Measurements from ENCODE around the gene BCAR1. TPM values are rescaled to one million over a fixed set of nuclear protein-coding genes. Genes with fewer than 3 reads are reported as not detected.
A peak's percentile ranks its signal among the peaks of the same experiment; 100 is the strongest.

BCAR1 gene
- total RNA-seq, 1 donor from 2014 or later = 81.8 TPM

GRCh38 chr16:75204410-75204758, 47.0 kb downstream of the BCAR1 start:
- no peak for DNase-seq (ENCODE audit: low spot score)

GRCh38 chr16:75203667-75204409, 47.6 kb downstream of the BCAR1 start:
- DNase-seq (ENCODE audit: low spot score) = no peak

GRCh38 chr16:75203096-75203495, 48.3 kb downstream of the BCAR1 start:
- no peak for DNase-seq (ENCODE audit: low spot score)

GRCh38 chr16:75202069-75202590, 49.3 kb downstream of the BCAR1 start:
- no peak for DNase-seq (ENCODE audit: low spot score)

GRCh38 chr16:75198135-75198600, 53.3 kb downstream of the BCAR1 start:
- DNase-seq (ENCODE audit: low spot score) = no peak

GRCh38 chr16:75197522-75198134, 53.8 kb downstream of the BCAR1 start:
- no peak for DNase-seq (ENCODE audit: low spot score)

- DNase-seq (ENCODE audit: low spot score) = no peak
Measured at GRCh38 chr16:75196836-75197235, 54.6 kb downstream of the BCAR1 start.

- DNase-seq (ENCODE audit: low spot score) = peak; percentile 27
Measured at GRCh38 chr16:75195811-75196790, 55.3 kb downstream of the BCAR1 start.

GRCh38 chr16:75193730-75194444, 57.5 kb downstream of the BCAR1 start:
- peak; percentile 31 for DNase-seq (ENCODE audit: low spot score)

GRCh38 chr16:75193265-75193650, 58.2 kb downstream of the BCAR1 start:
- DNase-seq (ENCODE audit: low spot score) = peak; percentile 10

- peak; percentile 32 for DNase-seq (ENCODE audit: low spot score)
Measured at GRCh38 chr16:75192606-75193264, 58.7 kb downstream of the BCAR1 start.

- peak; percentile 32 for DNase-seq (ENCODE audit: low spot score)
Measured at GRCh38 chr16:75189638-75190245, 61.7 kb downstream of the BCAR1 start.

- DNase-seq (ENCODE audit: low spot score) = peak; percentile 44
Measured at GRCh38 chr16:75188832-75189477, 62.5 kb downstream of the BCAR1 start.

GRCh38 chr16:75181630-75182029, 69.8 kb downstream of the BCAR1 start:
- no peak for DNase-seq (ENCODE audit: low spot score)

GRCh38 chr16:75179208-75179607, 72.2 kb downstream of the BCAR1 start:
- no peak for DNase-seq (ENCODE audit: low spot score)

Other genes starting within 250 kb of the BCAR1 start
- 16.9 TPM for gene LDHD, start 134.8 kb downstream of the BCAR1 start, total RNA-seq
- 12.4 TPM for gene ZFP1, start 103.1 kb downstream of the BCAR1 start, total RNA-seq
- not detected for gene CTRB2, start 44.5 kb downstream of the BCAR1 start, total RNA-seq
- gene CTRB1, start 32.6 kb downstream of the BCAR1 start, total RNA-seq = not detected
- 60.2 TPM for gene CFDP1, start 181.9 kb upstream of the BCAR1 start, total RNA-seq
- gene TMEM170A, start 213.1 kb upstream of the BCAR1 start, total RNA-seq = 25.7 TPM
- 3.2 TPM for gene CHST6, start 243.8 kb upstream of the BCAR1 start, total RNA-seq

Measured in ureter (tissue), 1 donor.